ENCODE measurements around the gene PLCB3. TPM values are rescaled to one million over a fixed set of nuclear protein-coding genes. Genes with fewer than 3 reads are reported as not detected.

Gene PLCB3
- total RNA-seq, 1 experiment from 2014 or later, result 80.2 TPM

DNA sequence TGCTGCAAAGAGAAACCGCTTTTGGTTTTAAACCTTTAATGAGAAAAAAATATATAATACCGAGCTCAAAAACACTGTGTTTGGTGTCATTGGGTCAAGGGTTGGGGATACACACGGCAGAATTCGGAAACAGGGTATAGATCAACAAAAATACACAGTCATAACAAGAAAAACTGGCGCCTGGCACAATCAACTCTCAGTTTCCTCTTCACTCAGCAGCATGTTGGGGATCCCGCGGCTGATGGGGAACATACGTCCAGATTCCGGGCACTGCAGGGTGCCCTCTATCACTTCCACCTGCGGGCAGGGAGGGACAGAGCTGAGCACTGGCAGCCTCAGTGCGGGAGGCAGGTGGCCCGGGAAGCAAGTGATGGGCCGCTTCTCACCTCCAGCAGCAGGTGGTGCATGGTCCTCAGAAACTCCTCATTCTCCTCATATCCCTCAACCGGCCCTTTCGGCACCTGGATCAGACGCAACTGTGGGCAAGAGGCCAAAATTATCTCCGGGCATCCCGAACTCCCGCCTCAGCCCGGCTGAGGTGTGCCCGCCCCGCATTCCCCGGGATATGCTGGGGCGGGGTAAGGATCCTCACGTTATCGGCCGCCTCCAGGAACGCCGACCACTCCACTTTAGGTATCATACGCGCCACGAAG lies 65.5 kb downstream of the PLCB3 start:
- Histone ChIP-seq H4K5ac (ENCODE audit: insufficient read length, low read depth, low read length) (no peak overlapping the region), H3T11ph (ENCODE audit: low read length) (no peak overlapping the region), H3K4me2 (ENCODE audit: insufficient read depth, insufficient read length, low read length) (peak overlapping the region; percentile 51), H3K23ac (ENCODE audit: insufficient read length, low read depth, low read length) (no peak overlapping the region), H2BK15ac (ENCODE audit: low read depth, low read length) (no peak overlapping the region), H3K9me3 (ENCODE audit: control insufficient read depth, low read depth, low read length) (no peaks in the 10 kb centered on the region), H3K79me1 (ENCODE audit: insufficient read depth, low read depth, low read length, poor library complexity, severe bottlenecking) (no peaks in the 10 kb centered on the region), H3K9ac (ENCODE audit: extremely low read depth, insufficient read length, low read length) (peak overlapping the region; percentile 73), H3K79me2 (ENCODE audit: insufficient read depth, low read length) (peaks cover 4% of the 10 kb centered on the region; the same call in 1 of the 2 replicates), H3K56ac (ENCODE audit: insufficient read length, low read depth, low read length) (no peak overlapping the region), H2BK5ac (ENCODE audit: insufficient read length, low read length) (no peak overlapping the region), H3K4me1 (ENCODE audit: insufficient read depth, low read length) (no peaks in the 10 kb centered on the region), H4K20me1 (ENCODE audit: control insufficient read depth, insufficient read depth, insufficient read length) (peaks cover 2% of the 10 kb centered on the region), H2BK120ac (ENCODE audit: low read depth, low read length, poor library complexity, severe bottlenecking) (no peak overlapping the region), H3K18ac (ENCODE audit: insufficient read length, low read depth, low read length) (peak overlapping the region; percentile 76), H2BK20ac (ENCODE audit: low read depth, low read length, poor library complexity, severe bottlenecking) (no peak overlapping the region), H4K8ac (replicated peaks; ENCODE audit: insufficient read length, low read depth, low read length) (no peak overlapping the region), H2BK12ac (ENCODE audit: insufficient read length, low read depth, low read length) (no peak overlapping the region), H3K14ac (ENCODE audit: insufficient read depth, low read length) (peak overlapping the region; percentile 77), H2AFZ (ENCODE audit: low read length) (no peak overlapping the region), H3K27ac (ENCODE audit: insufficient read length, low read depth, low read length) (no peak overlapping the region), H3K4ac (ENCODE audit: low read depth, low read length) (no peak overlapping the region), H4K91ac (ENCODE audit: insufficient read length, low read depth, low read length) (no peak overlapping the region), H3K23me2 (ENCODE audit: insufficient read length, low read depth, low read length, poor library complexity, severe bottlenecking) (peaks cover 3% of the 10 kb centered on the region), H2AK5ac (ENCODE audit: insufficient read length, low read length) (no peak overlapping the region), H3K27me3 (ENCODE audit: insufficient read depth, low read length) (no peaks in the 10 kb centered on the region)
- WGBS (ENCODE audit: extremely low coverage, insufficient read length, low lambda C conversion rate), result no CpG with 5 or more reads among the region's 32 CpGs
- Mint-ChIP-seq H3K4me3 (peak overlapping the region; percentile 90 to 93), H3K36me3 (ENCODE audit: insufficient read depth in 1 of 3, low read depth in 3 of 3) (peaks cover 22 to 51% (median 38%) of the 10 kb centered on the region in 3 experiments; a peak in 6 of 7 replicates), H3K4me1 (peaks cover 14 to 17% of the 10 kb centered on the region in 2 experiments), H3K9me3 (no peaks in the 10 kb centered on the region), H3K27me3 (ENCODE audit: low read depth) (no peaks in the 10 kb centered on the region), H3K27ac (peak overlapping the region; percentile 99 to 100 (median 99))
- TF ChIP-seq, protein P1, sequence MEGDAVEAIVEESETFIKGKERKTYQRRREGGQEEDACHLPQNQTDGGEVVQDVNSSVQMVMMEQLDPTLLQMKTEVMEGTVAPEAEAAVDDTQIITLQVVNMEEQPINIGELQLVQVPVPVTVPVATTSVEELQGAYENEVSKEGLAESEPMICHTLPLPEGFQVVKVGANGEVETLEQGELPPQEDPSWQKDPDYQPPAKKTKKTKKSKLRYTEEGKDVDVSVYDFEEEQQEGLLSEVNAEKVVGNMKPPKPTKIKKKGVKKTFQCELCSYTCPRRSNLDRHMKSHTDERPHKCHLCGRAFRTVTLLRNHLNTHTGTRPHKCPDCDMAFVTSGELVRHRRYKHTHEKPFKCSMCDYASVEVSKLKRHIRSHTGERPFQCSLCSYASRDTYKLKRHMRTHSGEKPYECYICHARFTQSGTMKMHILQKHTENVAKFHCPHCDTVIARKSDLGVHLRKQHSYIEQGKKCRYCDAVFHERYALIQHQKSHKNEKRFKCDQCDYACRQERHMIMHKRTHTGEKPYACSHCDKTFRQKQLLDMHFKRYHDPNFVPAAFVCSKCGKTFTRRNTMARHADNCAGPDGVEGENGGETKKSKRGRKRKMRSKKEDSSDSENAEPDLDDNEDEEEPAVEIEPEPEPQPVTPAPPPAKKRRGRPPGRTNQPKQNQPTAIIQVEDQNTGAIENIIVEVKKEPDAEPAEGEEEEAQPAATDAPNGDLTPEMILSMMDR (conservative IDR thresholded peaks at IDR 0.05), result peak; percentile 41; the same call in 2 of the 3 replicates
- DNase-seq, result no peak

Measured in H9 (cell line).